NCI-H2171 treated with DMSO at 0.1 percent for 48 hours (cell line): ENCODE measurements around the gene KRTAP10-5.
"Not testable (repeated sequence)": the region's sequence is repeated elsewhere in the genome, so short reads cannot be mapped to it uniquely, and the experiment has no call there.

Experiments
- DNase-seq: peaks from one replicate; lab custom pipeline; 2025; lab: John Stamatoyannopoulos, UW

Gene KRTAP10-5

DNA sequence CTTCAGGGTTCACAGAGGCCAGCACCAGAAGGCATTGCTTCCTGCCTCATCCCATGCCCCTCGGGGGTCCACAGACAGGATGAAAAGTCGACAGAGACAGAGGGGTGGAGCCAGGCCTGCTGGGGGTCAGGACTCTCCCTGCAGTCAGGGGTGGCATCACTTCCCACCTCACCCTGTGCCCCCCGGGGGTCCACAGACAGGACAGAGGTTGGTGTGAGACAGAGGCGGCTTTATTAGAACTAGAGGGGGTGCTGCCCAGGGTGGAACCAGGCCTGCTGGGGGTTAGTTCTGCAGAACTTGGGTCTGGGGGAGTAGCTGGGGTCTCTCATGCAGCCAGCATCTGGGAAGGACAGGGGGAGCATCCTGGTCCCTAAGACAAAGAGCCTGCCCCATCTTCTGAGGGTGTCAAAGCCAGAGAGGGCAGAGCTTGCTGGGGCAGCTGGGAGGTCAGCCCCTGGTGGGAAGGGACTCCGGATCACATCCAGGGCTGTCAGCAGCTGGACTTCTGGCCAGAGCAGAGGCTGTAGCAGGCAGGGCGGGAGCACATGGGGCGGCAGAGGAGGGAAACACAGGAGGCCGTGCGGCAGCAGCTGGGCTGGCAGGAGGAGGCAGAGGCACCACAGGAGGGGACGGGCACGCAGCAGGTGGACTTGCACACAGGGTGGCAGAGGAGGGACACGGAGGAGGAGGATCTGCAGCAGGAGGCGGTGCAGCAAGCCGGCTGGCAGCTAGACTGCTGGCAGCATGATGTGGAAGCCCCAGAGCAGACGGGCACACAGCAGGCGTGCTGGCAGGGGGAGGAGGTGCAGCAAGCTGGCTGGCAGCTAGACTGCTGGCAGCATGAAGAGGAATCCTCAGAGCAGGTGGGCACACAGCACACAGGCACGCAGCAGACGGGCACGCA is 10.7 kb upstream of the KRTAP10-5 start:
- DNase-seq, result peak; percentile 36

DNA sequence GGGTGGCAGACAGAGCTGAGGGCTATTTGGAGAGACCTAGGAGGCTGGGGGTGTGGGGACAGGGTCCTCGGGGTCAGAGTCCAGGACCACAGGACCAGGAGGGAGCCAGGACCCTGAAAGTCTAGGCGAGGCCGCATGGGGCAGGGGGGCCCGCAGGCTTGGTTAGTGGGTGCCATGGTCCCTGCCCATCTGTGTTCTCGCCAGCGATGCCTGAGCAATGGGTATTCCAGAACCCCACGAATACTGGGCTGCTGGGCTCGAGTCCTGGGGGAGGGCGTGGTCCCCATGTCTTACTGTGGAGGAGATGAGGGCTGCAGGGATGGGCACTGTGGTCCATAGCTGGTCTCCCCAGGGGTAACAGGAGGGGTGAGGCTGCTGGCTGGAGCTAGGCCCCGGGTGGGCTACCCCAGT is 9.9 kb upstream of the KRTAP10-5 start:
- DNase-seq, result no peak

DNA sequence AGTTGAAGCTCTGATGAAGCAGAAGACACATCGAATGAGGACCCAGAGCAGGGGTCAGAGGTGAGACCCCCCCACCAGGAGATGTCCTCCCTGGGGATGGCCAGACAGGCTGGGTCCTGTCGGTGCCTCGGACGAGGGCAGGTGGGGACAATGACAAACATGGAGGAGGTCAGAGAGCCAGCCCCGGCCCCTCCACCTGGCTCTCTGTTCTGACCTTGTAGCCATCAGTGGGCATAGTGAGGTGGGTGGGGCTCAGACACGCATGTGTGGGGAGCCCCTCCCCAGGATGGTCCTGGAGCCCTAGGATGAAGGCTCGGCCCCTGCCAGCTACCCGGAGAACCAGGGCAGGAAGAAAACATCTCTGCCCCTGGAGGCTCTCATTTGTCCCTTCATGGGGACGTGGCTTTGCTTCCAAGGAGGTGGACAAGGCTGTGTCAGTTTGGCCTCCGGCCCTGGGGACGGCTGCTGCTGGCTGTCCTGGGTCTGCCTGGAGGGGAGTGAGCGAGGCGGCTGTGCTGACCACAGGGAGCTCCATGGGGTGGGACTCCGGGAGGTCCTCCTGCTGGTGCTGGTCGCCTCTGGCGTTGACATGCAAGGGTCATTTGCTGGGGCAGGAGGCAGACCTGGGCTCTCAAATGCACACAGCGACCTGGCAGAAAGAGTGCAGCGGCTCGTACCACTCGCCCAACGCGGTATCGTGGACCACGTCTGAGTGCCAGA is 9.3 kb upstream of the KRTAP10-5 start:
- DNase-seq, result no peak

DNA sequence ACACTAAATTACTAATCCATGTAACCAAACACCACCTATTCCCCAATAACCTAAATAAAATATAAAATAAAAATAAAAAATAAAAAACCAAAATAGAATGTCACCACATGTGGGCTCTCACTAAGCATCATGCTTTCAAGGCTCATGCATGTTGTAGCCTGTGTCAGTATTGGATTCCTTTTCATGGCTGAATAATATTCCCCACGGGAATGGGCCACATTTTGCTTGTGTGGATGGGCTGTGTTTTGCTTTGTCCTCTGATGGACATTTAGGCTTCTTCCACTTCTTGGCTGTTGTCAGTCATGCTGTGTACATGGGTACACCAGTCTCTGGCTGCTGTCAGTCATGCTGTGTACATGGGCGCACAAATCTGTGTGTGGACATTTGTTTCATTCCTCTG is 8.7 kb upstream of the KRTAP10-5 start:
- DNase-seq, result no peak

DNA sequence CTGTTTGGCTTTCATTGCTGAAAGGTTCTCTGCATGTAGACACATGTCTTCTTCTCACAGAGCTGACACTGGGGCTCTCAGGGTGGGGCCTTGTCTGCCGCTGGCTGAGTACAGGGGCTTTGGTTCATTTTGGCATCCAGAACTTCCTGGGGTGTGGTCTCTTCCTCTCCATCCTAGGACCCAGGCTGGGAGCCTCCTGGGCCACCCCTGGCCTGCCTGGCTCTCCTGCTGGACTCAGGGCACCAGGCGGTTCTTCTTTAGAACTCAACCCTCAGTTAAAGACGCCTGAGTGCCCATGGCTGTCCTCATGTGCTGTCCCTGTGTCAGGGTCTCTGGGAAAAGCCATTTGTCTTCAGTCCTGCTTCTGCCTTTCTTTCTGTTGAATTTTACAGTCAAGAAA is 5.5 kb upstream of the KRTAP10-5 start:
- DNase-seq, result no peak

DNA sequence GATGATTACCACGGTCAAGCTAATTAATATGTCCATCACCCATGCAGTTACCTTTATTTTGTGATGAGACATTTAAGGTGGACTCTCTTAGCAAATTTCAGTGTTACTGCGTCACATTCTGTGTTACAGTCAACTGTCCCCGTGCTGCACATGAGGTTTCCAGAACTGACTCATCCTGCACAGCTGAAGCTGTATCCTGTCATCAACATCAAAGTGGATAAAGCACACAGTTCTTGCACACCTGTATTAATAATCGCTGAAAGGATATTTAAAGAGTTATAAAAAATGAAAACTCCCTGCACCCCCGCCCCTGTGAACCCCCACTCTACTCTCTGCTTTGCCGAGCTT is 3.4 kb upstream of the KRTAP10-5 start:
- DNase-seq, result no peak

DNA sequence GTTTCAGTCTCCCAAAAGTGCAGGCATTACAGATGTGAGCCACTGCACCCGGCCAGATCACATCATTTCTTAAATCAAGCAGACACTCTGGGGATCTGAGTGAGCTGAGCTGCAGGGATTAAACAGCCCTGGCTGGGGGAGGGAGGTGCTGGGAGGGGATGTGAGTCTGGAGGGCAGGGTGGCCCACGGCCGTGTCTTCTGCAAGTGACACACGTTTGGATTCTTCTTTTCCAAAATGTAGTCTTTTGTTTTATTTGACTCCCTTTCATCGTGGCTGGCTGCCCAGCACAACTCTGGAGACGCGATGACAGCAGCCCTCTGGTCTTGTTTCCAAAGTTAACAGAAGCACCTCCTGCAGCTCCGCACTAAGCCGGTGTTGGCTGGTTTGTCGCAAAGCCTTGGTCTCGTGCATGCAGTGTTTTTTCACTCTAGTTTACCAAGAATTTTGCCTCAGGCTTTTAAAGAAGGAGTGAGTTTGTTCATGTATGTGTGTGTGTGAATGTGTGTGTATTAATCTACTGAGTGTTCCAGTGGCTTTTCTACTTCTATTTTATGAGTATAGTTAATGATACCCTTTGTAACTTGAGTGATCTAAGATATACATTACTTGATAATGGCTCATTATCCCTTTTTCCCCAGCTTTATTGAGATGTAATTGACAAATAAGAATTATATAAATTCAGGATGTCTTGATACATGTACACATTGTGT is 2.8 kb upstream of the KRTAP10-5 start:
- no peak for DNase-seq

DNA sequence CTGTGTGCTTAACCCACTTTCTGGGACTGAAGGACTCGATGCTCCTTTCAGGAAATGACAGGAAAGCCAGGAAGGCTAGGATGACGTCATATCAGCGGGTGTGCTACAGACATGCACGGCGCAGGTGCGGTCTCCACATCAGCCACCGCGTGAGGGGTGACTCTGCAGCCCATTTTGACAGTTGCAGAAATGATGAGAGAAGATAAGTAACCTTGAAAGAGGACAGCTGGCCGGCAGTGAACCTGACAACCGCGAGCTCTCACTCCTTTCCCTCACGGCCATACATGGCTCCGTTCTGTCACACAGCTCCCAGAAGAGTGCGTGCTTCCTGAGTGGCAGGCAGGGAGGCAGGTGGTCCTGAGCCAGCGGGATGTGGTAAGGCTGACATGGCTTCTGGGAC is 1.7 kb upstream of the KRTAP10-5 start:
- DNase-seq, result no peak

DNA sequence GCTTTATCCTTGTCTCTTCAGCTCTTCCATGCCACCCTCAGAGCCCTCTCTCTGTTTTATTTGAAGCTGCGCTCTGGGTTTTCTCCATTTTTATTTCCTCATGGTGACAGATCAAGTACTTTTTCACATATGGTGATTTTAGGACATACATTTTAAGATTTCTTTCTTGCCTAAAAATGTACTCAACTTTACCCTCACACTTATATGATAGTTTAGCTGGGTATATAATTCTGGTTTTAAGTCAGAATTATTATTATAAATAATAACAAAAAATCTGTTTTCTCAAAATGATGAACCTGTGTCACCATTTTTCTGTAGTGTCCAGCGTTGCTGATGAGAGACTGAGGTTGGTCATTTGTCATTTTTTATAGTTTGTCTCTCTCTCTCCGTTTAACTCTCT is 754 bp upstream of the KRTAP10-5 start:
- no peak for DNase-seq

DNA sequence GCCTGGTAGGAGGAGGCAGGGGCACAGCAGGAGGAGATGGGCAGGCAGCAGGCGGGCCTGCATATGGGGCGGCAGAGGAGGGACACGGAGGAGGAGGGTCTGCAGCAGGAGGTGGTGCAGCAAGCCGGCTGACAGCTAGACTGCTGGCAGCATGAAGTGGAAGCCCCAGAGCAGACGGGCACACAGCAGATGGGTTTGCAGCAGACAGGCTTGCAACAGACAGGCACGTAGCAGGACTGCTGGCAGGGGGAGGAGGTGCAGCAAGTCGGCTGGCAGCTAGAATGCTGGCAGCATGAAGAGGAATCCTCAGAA is 615 bp downstream of the KRTAP10-5 start:
- DNase-seq, result no peak

DNA sequence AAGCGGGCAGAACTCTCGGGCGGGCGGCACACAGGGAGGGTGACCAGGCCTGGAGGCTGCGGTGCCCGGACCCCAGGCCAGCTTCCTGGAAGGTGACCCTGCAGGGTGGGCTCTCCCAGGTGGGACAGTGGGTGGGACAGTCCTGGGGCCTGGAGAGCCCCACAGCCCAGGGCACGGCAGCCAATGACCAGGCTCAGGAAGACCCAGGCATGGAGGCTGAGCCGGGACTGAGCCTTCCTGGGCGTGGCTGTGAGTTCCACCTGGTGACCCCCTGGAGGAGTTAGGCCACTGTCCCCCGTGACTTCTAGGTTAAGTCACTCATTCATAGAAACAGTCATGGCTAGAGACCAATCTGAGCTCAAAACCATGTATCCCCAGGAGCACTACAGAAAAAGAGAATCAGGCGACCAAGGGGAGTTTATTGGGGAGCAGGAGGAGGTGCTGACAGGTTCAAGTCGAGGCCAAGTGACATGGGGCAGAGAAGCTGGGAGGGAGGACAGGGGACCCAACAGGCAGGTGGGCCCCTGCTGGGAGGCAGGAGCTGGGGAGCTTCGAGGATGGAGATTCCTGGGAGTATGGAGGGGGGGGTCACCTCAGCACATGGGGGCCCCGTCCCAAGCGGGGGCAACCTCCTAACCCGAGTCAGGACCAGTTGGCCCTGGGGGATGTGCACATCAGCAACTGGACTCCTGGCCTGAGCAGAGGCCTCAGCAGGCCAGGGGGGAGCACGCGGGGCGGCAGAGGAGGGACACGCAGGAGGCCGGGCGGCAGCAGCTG is 1.2 kb downstream of the KRTAP10-5 start:
- no peak for DNase-seq

DNA sequence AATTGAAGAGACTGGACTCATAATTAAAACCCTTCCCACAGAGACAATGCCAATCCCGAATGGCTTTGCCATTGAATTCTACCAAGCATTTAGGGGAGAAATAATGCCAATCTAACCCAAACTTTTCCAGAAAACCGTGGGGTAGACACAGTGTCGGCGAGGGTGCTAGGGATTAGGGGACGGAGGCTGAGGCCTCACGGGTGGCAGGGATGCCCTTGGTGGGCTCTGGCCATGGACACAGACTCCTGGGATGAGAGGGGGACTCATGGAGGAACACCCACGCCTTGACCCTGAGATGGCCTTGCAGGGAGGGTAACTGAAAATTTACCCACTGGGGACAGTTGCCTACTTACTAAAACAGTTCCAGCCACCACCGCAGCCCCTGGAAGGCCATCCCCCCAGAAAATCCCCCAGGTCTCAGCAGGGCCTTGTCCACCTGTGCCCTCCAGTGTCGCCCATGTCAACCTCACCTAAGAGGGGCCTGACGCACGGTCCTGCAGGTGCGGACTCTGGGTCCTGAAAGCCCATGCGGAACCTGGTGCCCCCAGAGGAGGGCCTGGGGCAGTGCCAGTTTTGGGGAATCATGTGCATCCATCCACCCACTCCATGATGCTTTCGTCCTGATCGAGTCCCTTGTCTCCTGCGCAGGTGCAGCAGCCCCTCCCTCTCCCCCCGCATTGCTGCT is 1.9 kb downstream of the KRTAP10-5 start:
- no peak for DNase-seq

DNA sequence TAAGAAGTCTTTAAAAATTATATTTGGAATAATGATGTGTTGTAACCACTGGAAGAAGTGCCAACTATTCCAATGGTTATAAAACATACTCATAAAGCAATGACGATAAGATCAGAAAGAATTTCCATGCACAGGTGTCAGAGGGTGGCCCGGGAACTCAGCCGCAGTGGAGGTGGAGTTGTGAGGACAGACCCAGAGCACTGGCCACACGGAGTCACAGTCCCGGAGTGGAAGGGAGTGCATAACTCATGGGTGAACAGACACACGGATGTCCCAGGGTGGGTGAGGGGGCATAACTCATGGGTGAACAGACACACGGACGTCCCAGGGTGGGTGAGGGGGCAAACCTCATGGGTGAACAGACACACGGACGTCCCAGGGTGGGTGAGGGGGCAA is 4.4 kb downstream of the KRTAP10-5 start:
- DNase-seq, result no peak

DNA sequence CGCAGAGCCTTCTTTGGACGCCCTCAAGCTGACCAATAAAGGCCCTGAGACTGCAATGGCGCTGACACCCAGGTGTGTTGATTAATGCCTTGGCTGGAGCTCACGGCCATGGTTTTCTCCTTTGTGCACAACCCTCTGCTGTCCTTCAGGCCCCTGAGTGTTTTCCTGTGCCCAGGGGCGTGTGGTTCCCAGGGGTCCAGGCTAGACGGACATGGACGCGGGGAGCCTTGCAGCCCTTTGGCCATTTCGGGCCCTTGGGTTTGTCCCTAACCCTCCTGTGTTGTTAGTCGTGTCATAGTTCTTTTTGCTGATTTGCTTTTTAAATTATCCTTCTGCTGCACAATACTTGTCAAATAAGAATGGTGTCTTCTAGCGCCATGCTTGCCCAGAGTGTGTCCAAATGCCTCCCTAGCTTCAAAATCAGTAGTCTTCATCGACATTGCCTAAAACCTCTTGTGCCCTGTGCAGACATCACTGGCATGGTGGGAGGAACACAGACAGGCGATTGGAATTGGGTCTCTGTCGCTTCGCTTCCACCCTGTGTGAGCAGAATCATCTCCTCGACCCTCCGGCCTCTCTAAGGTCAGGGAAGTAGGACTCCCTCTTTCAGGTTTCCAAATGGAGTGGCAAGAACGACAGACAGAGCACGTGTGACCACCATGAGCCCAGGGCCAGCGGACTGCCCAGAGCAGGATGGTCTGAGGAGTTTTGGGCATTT is 4.9 kb downstream of the KRTAP10-5 start:
- no peak for DNase-seq

DNA sequence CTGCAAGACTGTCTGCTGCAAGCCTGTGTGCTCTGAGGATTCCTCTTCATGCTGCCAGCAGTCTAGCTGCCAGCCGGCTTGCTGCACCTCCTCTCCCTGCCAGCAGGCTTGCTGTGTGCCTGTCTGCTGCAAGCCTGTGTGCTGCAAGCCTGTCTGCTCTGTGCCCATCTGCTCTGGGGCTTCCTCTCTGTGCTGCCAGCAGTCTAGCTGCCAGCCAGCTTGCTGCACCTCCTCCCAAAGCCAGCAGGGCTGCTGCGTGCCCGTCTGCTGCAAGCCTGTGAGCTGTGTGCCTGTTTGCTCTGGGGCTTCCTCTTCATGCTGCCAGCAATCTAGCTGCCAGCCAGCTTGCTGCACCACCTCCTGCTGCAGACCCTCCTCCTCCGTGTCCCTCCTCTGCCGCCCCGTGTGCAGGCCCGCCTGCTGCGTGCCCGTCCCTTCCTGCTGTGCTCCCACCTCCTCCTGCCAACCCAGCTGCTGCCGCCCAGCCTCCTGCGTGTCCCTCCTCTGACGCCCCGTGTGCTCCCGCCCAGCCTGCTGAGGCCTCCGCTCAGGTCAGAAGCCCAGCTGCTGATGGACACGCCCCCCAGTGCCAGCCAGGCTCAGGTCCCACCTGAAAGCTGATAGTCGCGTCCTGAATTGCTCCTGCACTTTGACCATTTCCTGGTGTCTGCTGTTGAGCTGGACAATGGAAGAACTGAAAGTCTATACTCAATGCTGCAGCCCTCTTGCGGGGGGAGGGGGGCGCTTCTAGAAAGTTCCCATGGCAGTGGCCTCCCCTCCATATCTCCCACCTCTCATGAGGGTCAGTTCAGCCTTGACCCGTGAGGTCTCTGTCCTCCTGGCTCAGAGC is 5.7 kb downstream of the KRTAP10-5 start:
- DNase-seq, result no peak

DNA sequence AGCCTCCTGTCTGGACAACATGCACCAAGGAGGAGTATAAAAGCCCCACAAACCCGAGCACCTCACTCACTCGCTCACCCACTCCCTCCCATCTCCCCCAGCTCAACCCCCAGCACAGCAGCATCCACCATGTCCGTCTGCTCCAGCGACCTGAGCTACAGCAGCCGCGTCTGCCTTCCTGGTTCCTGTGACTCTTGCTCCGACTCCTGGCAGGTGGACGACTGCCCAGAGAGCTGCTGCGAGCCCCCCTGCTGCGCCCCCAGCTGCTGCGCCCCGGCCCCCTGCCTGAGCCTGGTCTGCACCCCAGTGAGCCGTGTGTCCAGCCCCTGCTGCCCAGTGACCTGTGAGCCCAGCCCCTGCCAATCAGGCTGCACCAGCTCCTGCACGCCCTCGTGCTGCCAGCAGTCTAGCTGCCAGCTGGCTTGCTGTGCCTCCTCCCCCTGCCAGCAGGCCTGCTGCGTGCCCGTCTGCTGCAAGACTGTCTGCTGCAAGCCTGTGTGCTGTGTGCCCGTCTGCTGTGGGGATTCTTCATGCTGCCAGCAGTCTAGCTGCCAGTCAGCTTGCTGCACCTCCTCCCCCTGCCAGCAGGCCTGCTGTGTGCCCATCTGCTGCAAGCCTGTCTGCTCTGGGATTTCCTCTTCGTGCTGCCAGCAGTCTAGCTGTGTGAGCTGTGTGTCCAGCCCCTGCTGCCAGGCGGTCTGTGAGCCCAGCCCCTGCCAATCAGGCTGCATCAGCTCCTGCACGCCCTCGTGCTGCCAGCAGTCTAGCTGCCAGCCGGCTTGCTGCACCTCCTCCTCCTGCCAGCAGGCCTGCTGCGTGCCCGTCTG is 6.6 kb downstream of the KRTAP10-5 start, which contains the start of gene KRTAP10-4:
KRTAP10-4 (plus strand) TSS at position 100 of the 827 bp plus-strand sequence; CDS start at position 130, 30 bp downstream.
- DNase-seq, result not testable (repeated sequence)

DNA sequence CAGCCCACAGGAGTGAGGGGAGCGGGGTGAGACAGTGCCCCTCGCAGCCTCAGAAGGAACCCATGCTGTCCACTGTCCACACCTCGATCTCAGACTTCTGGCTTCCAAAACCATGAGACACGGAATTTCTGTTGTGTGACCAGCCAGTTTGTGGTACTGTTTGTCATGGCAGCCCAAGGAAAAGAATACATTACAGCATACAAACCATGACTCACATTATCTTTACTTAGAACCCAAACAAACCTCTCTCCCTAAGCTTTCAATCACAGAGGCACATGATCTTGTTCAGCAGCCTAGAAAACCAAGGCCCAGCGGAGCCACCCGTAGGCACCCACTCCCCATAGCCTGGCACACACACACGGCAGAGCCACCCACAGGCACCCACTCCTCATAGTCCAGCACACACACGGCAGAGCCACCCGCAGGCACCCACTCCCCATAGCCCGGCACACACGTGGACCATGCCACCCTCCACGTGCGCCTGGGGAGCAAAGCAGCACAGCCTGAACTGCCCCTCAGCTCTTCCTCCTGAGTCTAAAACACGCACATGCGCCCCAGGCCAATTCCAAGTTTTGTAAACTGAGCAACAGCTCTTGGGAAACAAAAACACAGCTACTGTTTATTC is 7.3 kb downstream of the KRTAP10-5 start:
- no peak for DNase-seq
